GM12878 (cell line): ENCODE measurements around the gene PLBD1. TPM values are rescaled to one million over a fixed set of nuclear protein-coding genes. Genes with fewer than 3 reads are reported as not detected.

Experiments used
- FOS ChIP-seq: IDR thresholded peaks from 3 replicates; pipeline ENCODE4 v1.6.1; 2011; ENCODE audit warnings: borderline replicate concordance; ENCODE audit not compliant: insufficient read length; ENCODE audit errors: extremely low read depth
- GABPA ChIP-seq: IDR thresholded peaks from 2 replicates; pipeline ENCODE4 v1.6.1; 2014; ENCODE audit warnings: antibody characterized with exemption, low read depth, mild to moderate bottlenecking, inconsistent platforms
- POLR2AphosphoS2 ChIP-seq: IDR thresholded peaks from 2 replicates; pipeline ENCODE4 v1.6.1; 2011; ENCODE audit warnings: low read depth, mild to moderate bottlenecking, low read length, improper control_type of control experiment, moderate library complexity
- SMC3 ChIP-seq: IDR thresholded peaks from 2 replicates; pipeline ENCODE4 v1.6.1; 2011; ENCODE audit warnings: low read length, improper control_type of control experiment, borderline replicate concordance
- TBL1XR1 ChIP-seq: IDR thresholded peaks from 2 replicates; pipeline ENCODE4 v1.6.1; 2012; ENCODE audit warnings: low read depth, low read length, improper control_type of control experiment
- ZNF207 ChIP-seq: fragments of 450-650 bp; IDR thresholded peaks from 2 replicates; pipeline ENCODE4 v1.6.1; 2014; ENCODE audit warnings: antibody characterized with exemption, mild to moderate bottlenecking, borderline replicate concordance
- ZZZ3 ChIP-seq: IDR thresholded peaks from 2 replicates; pipeline ENCODE4 v1.6.1; 2011; ENCODE audit warnings: low read depth; ENCODE audit not compliant: control insufficient read depth, insufficient read length
- polyA plus RNA-seq, 11 experiments: library from polyadenylated mRNA; depleted of rRNA in 4 of 11; unstranded in 6 of 11; stranded (reverse) in 5 of 11; fragments of >200 nt; fragmentation: Nextera tagmentation in 4 of 11; fragmentation: Illumina TruSeq in 1 of 11; extraction: Ambion mirVana in 4 of 11; extraction: Trizol in 1 of 11; gene quantifications; 1 replicate in 1 of 11; 2 replicates in 10 of 11; pipeline versions ENCODE4 v1.2.1 to v1.2.3, GENCODE V29; 2011 to 2016; ENCODE audit warnings: inconsistent platforms in 2 of 11, missing spikeins in 2 of 11, low read depth in 1 of 11
- total RNA-seq, 4 experiments: library from RNA; depleted of rRNA in 3 of 4; stranded (reverse); fragments of >200 nt in 3 of 4; fragmentation: Illumina TruSeq in 1 of 4; extraction: Trizol in 1 of 4; gene quantifications; 2 replicates each; pipeline versions ENCODE4 v1.2.1 to v1.2.3, GENCODE V29; 2013 to 2021
- TF ChIP-seq, protein P1 (sequence below): fragments of 450-650 bp; IDR thresholded peaks from 2 replicates; pipeline ENCODE4 v1.6.1; 2018; ENCODE audit warnings: mild to moderate bottlenecking, low read depth, moderate library complexity; ENCODE audit not compliant: partially characterized antibody
- TF ChIP-seq, protein P2 (sequence below): fragments of 450-650 bp; formaldehyde crosslinking; IDR thresholded peaks from 2 replicates; pipeline ENCODE4 v1.4.0; 2022; ENCODE audit warnings: mild to moderate bottlenecking, moderate library complexity

The PLBD1 gene
- total and polyA plus RNA-seq, 10 of the 15 experiments (the other 5 are each of a cell fraction or from before 2014, with no cell fraction given), result 0.19 to 0.54 (median 0.27) TPM; not detected in 1

- TF ChIP-seq SMC3 (no peak), FOS (no peak), TBL1XR1 (no peak), ZZZ3 (no peak), POLR2AphosphoS2 (no peak), GABPA (no peak), ZNF207 (no peak)
- TF ChIP-seq, protein P1, sequence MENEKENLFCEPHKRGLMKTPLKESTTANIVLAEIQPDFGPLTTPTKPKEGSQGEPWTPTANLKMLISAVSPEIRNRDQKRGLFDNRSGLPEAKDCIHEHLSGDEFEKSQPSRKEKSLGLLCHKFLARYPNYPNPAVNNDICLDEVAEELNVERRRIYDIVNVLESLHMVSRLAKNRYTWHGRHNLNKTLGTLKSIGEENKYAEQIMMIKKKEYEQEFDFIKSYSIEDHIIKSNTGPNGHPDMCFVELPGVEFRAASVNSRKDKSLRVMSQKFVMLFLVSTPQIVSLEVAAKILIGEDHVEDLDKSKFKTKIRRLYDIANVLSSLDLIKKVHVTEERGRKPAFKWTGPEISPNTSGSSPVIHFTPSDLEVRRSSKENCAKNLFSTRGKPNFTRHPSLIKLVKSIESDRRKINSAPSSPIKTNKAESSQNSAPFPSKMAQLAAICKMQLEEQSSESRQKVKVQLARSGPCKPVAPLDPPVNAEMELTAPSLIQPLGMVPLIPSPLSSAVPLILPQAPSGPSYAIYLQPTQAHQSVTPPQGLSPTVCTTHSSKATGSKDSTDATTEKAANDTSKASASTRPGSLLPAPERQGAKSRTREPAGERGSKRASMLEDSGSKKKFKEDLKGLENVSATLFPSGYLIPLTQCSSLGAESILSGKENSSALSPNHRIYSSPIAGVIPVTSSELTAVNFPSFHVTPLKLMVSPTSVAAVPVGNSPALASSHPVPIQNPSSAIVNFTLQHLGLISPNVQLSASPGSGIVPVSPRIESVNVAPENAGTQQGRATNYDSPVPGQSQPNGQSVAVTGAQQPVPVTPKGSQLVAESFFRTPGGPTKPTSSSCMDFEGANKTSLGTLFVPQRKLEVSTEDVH, result no peak
- TF ChIP-seq, protein P2, sequence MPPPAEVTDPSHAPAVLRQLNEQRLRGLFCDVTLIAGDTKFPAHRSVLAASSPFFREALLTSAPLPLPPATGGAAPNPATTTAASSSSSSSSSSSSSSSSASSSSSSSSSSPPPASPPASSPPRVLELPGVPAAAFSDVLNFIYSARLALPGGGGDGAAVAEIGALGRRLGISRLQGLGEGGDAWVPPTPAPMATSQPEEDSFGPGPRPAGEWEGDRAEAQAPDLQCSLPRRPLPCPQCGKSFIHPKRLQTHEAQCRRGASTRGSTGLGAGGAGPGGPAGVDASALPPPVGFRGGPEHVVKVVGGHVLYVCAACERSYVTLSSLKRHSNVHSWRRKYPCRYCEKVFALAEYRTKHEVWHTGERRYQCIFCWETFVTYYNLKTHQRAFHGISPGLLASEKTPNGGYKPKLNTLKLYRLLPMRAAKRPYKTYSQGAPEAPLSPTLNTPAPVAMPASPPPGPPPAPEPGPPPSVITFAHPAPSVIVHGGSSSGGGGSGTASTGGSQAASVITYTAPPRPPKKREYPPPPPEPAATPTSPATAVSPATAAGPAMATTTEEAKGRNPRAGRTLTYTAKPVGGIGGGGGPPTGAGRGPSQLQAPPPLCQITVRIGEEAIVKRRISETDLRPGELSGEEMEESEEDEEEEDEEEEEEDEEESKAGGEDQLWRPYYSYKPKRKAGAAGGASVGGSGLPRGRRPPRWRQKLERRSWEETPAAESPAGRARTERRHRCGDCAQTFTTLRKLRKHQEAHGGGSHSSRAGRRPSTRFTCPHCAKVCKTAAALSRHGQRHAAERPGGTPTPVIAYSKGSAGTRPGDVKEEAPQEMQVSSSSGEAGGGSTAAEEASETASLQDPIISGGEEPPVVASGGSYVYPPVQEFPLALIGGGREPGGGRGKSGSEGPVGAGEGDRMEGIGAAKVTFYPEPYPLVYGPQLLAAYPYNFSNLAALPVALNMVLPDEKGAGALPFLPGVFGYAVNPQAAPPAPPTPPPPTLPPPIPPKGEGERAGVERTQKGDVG (CRISPR knock-in tag), result no peak
These were observed 107.4 kb downstream of the PLBD1 start (continued) for GRCh38 chr12:14460212-14460841.
